ENCODE measurements around the gene CITED4. TPM values are rescaled to one million over a fixed set of nuclear protein-coding genes. Genes with fewer than 3 reads are reported as not detected.

The CITED4 gene
- polyA plus RNA-seq, 3 donors = 2.4 to 18.8 (median 17.1) TPM

DNA sequence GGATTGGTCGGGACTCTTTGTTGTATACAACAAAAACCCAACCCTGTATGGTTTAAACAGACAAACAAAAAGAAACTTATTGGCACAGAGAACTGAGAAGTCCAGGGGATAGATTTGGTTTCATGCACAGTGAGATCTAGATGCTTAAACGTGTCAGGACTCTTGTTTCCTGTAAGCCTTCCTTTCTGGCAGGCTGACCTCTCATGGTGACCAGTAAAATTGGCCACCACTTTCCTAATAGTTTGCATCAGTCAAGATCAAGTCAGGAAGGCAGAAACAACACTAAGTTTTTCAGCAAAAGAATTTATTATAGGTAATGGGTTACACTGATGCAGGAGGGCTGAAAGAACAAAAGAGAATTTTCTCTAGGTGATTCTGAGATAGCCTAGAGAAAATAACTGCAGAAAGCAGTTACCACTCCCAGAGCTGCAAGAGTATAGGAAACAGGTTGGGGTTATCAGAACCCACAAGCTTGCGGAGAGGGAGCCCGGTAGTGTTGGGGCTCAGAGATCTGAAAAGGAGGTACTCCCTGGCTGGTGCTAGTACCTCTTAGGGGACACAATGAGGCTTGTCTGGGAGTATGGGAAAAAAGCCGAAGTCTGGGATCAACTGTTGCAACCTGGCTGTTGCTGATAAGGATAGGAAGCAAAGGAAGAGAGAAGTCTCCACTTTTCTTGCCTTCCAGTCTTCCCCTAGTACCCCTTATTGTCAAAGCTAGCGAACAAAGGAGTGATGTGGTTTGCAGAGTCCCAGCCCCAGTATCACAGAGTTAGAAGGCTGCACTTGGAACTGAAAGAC, 21.4 kb downstream of the CITED4 start:
- Histone ChIP-seq H3K4me3 (replicated peaks in 1 of 3; ENCODE audit: low read depth in 2 of 3, low read length in 3 of 3) (no peak overlapping the region), H3K36me3 (replicated peaks in 1 of 2; ENCODE audit: control insufficient read depth in 1 of 2, insufficient read depth in 2 of 2, low read length in 2 of 2) (no peaks in the 10 kb centered on the region), H3K79me2 (ENCODE audit: insufficient read depth, low read length) (no peaks in the 10 kb centered on the region), H2AFZ (ENCODE audit: insufficient read depth, low read depth, low read length, poor library complexity, severe bottlenecking) (no peak overlapping the region), H3K27ac (ENCODE audit: low read depth in 1 of 2, low read length in 2 of 2) (no peak overlapping the region), H3K9me3 (replicated peaks in 1 of 2; ENCODE audit: control insufficient read depth in 1 of 2, insufficient read depth in 1 of 2, low read length in 2 of 2) (no peaks in the 10 kb centered on the region), H3K9ac (ENCODE audit: insufficient read depth, low read length, poor library complexity, severe bottlenecking) (no peak overlapping the region), H3K4me1 (ENCODE audit: control insufficient read depth in 1 of 2, insufficient read depth in 2 of 2, low read length in 2 of 2) (peaks cover 0 to 7% of the 10 kb centered on the region in 2 donors), H3K4me2 (replicated peaks; ENCODE audit: extremely low read depth, low read length, poor library complexity, severe bottlenecking) (no peak overlapping the region), H4K20me1 (ENCODE audit: insufficient read depth, low read length) (no peaks in the 10 kb centered on the region), H3K27me3 (ENCODE audit: control insufficient read depth in 2 of 2, insufficient read depth in 2 of 2, low read length in 2 of 2) (peaks cover 6 to 12% of the 10 kb centered on the region in 2 donors)
- peaks cover 0 to 6% of the 10 kb centered on the region in 2 donors for H3K36me3 Mint-ChIP-seq
- WGBS (ENCODE audit: insufficient coverage) = 11% methylated on average over 3 of the region's 6 CpGs
- intact Hi-C loops (cut with micrococcal nuclease) = loop anchor here (10.0 kb wide), 2 partner anchors 236 to 246 kb away; no protein-coding TSS in a partner anchor
- no peak overlapping the region for H3K4me3 Mint-ChIP-seq
- peaks cover 20% of the 10 kb centered on the region for H3K4me1 Mint-ChIP-seq
- peaks cover 0 to 6% (median 4%) of the 10 kb centered on the region in 7 donors for H3K9me3 Mint-ChIP-seq
- no peak for DNase-seq
- H3K27ac Mint-ChIP-seq = no peak overlapping the region
- H3K27me3 Mint-ChIP-seq (ENCODE audit: low read depth in 3 of 3) = peaks cover 18 to 24% (median 19%) of the 10 kb centered on the region in 3 donors
- TF ChIP-seq, protein P1, sequence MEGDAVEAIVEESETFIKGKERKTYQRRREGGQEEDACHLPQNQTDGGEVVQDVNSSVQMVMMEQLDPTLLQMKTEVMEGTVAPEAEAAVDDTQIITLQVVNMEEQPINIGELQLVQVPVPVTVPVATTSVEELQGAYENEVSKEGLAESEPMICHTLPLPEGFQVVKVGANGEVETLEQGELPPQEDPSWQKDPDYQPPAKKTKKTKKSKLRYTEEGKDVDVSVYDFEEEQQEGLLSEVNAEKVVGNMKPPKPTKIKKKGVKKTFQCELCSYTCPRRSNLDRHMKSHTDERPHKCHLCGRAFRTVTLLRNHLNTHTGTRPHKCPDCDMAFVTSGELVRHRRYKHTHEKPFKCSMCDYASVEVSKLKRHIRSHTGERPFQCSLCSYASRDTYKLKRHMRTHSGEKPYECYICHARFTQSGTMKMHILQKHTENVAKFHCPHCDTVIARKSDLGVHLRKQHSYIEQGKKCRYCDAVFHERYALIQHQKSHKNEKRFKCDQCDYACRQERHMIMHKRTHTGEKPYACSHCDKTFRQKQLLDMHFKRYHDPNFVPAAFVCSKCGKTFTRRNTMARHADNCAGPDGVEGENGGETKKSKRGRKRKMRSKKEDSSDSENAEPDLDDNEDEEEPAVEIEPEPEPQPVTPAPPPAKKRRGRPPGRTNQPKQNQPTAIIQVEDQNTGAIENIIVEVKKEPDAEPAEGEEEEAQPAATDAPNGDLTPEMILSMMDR (IDR thresholded peaks at IDR 0.05) = no peak

GRCh38 chr1:40839943-40840335, 22.2 kb downstream of the CITED4 start:
- Histone ChIP-seq H3K9me3 (replicated peaks in 1 of 2; ENCODE audit: control insufficient read depth in 1 of 2, insufficient read depth in 1 of 2, low read length in 2 of 2) (no peaks in the 10 kb centered on the region), H2AFZ (ENCODE audit: insufficient read depth, low read depth, low read length, poor library complexity, severe bottlenecking) (no peak overlapping the region), H3K27ac (ENCODE audit: low read depth in 1 of 2, low read length in 2 of 2) (no peak overlapping the region), H3K4me1 (ENCODE audit: control insufficient read depth in 1 of 2, insufficient read depth in 2 of 2, low read length in 2 of 2) (peaks cover 0 to 2% of the 10 kb centered on the region in 2 donors), H3K9ac (ENCODE audit: insufficient read depth, low read length, poor library complexity, severe bottlenecking) (no peak overlapping the region), H4K20me1 (ENCODE audit: insufficient read depth, low read length) (no peaks in the 10 kb centered on the region), H3K27me3 (ENCODE audit: control insufficient read depth in 2 of 2, insufficient read depth in 2 of 2, low read length in 2 of 2) (peaks cover 6 to 12% of the 10 kb centered on the region in 2 donors), H3K79me2 (ENCODE audit: insufficient read depth, low read length) (no peaks in the 10 kb centered on the region), H3K4me2 (replicated peaks; ENCODE audit: extremely low read depth, low read length, poor library complexity, severe bottlenecking) (no peak overlapping the region), H3K4me3 (replicated peaks in 1 of 3; ENCODE audit: low read depth in 2 of 3, low read length in 3 of 3) (no peak overlapping the region), H3K36me3 (replicated peaks in 1 of 2; ENCODE audit: control insufficient read depth in 1 of 2, insufficient read depth in 2 of 2, low read length in 2 of 2) (no peaks in the 10 kb centered on the region)
- peaks cover 0 to 6% (median 4%) of the 10 kb centered on the region in 7 donors for H3K9me3 Mint-ChIP-seq
- TF ChIP-seq, protein P1 (IDR thresholded peaks at IDR 0.05) = no peak
- H3K36me3 Mint-ChIP-seq = peaks cover 0 to 6% of the 10 kb centered on the region in 2 donors
- H3K27me3 Mint-ChIP-seq (ENCODE audit: low read depth in 3 of 3) = peaks cover 18 to 24% (median 19%) of the 10 kb centered on the region in 3 donors
- H3K4me1 Mint-ChIP-seq = peaks cover 13% of the 10 kb centered on the region
- no peak overlapping the region for H3K27ac Mint-ChIP-seq
- no peak overlapping the region for H3K4me3 Mint-ChIP-seq
- intact Hi-C loops (cut with micrococcal nuclease) = loop anchor here (10.0 kb wide), 2 partner anchors 235 to 245 kb away; no protein-coding TSS in a partner anchor
- 94% methylated on average over 4 of the region's 5 CpGs for WGBS (ENCODE audit: insufficient coverage)
- no peak for DNase-seq

Measured in CD14-positive monocyte (primary cell).